HG03064 (cell line): Measurements from ENCODE around the gene MTG2.

ENCODE experiments used
- ATAC-seq: cut with Tn5 transposase; IDR thresholded peaks from one replicate; pipeline ENCODE4 v1.9.1; 2021; ENCODE audit warnings: low read depth; ENCODE audit not compliant: unreplicated experiment

MTG2 gene

DNA sequence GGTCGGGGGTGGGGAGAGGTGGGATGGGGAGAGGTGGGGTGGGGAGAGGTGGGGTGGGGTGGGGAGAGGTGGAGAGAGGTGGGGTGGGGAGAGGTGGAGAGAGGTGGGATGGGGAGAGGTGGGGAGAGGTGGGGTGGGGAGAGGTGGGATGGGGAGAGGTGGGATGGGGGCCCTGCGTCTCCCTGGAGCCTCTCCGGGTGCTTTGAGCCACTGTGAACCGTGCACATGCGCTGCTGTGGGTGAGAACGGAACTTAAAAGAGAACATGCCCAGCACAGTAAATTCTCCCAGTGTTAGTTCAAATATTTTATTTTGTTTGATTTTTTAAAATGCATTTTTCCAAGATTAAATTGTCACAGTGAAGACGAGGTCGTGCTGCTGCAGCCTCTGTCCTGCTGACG lies 22.6 kb upstream of the MTG2 start:
- no peak for ATAC-seq

DNA sequence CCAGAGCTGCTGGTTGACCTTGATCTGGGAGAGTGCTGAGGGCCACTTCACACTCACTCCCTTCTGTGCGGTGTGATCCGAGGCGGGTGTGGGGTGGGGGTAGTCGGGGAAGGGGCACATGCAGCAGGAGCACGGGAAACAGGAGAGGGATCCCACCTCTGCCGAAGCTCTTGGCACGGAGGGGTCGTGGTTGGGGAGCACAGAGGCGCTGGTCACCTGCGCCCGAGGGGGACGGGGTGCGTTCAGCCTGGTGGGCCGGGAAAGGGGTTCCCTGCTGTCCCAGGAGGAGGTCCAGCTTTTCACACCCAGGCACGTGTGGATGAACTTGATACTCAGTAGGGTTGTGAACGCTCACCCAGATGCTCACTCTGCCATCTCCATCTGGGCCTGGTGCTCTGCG lies 22.0 kb upstream of the MTG2 start:
- ATAC-seq, result no peak

DNA sequence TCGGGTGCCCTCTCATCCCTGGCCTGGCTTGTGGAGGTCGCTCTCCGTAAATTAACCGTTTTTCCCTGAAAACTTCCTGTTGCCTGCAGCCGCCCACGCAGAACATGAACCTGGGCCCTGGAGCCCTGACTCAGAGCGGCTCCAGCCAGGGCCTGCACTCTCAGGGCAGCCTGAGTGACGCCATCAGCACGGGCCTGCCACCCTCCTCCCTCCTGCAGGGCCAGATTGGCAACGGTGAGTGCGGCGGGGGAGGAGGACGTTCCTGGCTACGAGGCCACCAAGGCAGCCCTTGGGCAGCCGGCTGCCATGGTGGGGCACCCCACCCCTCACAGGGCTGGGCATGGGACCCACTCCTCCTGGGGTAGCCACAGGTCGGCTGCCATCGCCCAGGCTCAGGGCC lies 21.5 kb upstream of the MTG2 start:
- no peak for ATAC-seq

DNA sequence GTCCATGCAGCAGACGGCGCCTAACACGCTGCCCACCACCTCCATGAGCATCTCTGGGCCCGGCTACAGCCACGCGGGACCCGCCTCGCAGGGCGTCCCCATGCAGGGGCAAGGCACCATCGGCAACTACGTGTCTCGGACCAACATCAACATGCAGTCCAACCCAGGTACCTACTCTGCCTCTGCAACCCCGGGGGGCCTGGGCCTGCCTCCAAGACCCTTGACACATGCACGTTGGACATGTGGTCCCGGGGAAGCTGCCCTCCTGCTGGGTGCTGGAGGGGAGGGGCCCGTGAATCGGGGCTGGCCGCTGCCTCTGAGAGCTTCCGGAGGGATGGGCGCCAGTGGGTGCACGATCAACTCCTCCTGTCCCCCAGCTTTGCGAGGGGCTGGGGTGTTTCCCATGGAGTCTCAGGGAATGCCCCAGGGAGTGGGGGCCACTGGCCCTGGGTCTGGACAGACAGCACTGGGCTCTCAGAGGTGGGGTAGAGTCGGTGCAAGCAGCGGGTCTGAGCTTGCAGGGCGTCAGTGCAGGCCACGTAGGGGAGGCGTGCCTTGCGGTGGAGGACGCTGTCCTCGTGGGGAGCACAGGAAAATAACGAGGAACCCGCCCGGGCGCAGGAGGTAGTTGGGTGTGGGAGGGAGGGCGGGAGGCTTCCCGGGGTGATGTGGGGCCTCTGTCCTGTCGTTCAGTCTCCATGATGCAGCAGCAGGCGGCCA lies 19.9 kb upstream of the MTG2 start:
- no peak for ATAC-seq

DNA sequence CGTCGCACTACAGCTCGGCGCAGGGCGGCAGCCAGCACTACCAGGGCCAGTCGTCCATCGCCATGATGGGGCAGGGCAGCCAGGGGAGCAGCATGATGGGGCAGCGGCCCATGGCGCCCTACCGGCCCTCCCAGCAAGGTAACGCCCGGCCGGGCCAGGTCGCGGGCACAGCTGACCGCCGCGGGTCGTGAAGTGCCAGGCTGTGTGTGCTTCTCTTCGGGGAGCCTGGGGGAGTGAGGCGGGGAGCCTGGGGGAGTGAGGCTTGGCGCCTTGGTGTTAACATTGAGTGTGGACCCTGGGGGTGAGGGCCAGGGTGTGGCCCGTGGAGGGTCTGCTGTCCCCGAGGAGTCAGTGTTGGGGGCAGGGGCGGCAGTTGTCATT lies 19.4 kb upstream of the MTG2 start:
- ATAC-seq, result no peak

DNA sequence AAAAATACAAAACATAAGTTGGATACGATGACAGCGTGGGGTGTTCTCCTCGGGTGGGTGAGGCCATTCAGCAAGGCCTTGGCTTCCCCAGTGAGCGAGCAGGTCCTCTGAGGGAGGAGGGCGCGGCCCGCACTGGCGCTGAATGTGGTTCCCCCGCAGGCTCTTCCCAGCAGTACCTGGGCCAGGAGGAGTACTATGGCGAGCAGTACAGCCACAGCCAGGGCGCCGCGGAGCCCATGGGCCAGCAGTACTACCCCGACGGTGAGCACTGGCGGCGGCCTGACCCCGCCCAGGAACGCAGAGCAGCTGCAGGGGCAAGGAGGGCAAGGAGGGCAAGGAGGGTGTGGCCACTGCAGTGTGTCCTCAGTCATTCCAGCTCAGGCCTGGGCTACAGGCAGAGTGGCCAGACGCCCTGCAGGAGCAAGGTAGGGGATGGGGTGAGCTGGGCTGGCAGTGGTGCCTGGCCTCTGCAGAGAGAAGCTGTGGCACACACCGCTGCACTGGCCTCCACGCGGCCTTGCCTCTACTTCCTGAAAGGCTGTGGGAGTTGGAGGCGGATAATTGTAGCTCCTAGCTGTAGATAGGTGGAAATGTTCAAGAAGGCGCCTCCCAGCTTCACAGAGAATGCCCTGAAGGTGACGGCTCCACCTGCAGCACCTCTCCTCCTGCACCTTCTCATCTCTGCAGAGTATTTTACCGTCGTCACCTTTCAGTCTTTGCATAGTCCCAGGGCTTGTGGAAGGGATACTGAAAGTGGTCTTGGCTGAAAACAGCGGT lies 18.7 kb upstream of the MTG2 start:
- ATAC-seq, result no peak

DNA sequence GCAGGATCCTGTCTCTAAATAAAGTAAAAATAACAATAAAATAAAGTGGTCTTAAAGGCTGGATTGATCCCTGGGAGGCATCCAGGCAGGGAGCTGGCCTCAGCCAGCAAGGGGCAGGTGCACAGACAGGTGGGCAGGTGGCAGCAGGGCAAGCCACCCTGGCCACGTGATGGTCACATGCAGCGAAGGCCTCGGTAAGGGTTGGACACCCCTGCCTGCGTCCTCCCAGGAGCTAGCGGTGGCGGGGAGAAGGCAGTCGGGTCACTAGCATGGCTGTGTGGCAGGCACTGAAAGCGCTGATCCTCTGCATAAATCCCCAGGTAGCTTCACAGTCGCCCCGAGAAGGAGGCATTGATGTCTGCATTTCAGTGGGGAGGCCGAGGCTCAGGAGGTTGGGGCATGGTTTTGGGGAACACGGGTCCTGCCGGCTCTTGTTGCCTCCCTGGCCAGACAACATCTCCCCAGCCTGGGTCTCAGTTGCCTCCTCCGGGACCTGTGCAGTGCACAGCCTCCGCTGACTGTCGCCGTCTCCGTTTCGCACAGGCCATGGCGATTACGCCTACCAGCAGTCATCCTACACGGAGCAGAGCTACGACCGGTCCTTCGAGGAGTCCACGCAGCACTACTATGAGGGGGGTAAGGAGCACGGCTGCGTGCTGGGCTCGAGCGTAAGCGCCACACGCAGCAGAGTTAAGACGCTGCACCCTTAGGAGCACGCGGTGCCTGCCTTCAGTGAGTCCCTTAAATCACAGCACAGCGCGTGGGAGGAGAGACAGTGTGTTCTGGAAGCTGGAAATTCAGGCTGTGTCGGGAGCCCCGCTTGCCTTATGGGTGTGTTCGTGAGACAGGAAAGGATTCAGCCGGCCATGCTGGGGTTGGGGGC lies 17.7 kb upstream of the MTG2 start:
- ATAC-seq, result no peak

DNA sequence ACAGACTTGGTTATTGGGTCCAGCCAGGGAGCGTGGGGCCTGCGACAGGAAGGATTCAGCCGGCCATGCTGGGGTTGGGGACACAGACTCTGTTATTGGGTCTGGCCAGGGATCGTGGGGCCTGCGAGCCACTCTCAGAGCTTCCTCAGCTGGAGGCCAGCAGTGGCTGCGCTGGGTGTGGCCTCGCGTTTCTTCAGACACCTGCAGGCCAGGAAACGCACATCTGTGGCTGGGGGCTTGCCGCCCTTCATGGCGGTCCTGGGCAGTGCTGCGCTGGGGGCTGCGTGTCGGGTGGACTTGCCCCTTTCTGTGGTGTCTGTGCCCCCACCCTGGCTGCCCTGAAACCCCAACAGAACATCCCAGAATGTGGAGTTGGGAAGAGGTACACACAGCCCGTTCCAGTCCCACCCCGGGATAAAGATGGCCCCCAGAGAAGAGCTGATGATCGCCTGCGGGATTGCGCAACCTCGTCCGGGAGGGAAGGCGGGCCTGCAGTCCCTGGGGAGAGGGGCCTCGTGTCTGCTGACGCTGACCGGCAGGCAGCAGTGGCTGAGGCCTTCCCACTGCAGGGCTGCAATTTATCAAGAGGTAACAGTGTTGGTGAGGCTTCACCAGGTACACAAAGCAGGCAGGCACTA lies 16.9 kb upstream of the MTG2 start:
- no peak for ATAC-seq

DNA sequence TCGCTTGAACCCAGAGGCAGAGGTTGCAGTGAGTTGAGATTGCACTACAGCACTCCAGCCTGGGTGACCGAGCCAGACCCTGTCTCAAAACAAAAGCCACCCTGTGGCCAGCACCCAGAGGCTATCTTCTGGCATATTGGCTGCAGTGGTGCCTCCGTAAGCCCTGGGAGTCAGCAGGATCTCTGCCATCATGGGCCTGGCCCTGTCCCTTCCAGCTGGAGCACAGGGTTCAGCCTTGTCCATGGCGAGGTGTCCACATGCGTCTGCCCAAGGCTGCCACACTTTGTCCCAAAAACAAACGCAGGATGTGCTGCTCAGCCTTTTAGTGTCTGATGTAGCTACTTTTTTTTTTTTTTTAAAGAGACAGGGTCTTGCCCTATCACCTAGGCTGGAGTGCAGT lies 15.4 kb upstream of the MTG2 start:
- ATAC-seq, result no peak

DNA sequence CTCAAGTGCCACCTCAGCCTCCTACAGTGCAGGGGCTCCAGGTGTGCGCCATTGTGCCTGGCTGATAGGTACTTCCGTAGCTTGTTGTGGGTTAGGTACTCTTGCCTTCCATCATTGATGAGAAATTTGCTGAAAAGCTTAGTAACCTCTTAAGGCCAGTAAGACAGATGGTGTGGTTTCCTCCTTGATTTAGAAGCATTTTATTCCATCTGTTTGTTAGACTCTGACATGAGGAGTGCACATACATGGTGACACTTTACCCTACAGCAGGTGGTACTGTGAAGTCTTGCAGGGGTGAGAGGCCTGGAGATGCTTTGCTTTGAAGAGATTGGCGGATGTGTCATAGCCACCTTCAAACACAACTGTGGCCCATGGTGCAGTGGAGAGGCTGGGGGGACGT lies 14.8 kb upstream of the MTG2 start:
- ATAC-seq, result no peak

DNA sequence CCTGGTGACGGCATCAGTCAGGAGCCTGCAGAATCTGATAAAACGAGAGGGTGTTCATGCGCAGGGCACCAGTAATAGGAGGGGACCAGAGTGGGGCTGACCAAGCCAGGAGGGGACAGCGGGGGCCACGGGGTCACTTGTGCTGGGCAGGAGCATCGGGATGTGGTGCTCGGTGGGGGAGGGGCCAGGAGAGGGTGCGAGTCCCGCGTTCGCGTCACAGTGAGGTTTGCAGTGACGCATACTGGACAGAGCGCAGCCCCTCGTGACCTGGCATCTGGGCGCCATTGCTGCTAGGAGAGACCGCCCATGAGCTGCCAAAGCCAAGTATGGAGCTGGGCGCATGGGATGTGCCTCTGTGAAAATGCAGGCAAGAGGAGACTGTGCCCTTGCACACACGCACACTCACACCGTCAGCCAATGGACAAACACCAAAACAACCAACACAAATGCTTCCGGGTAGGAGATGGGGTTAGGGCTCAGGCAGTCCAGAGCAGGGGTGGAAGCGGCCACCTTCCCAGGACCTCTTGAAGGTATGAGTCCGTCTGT lies 13.9 kb upstream of the MTG2 start:
- no peak for ATAC-seq

DNA sequence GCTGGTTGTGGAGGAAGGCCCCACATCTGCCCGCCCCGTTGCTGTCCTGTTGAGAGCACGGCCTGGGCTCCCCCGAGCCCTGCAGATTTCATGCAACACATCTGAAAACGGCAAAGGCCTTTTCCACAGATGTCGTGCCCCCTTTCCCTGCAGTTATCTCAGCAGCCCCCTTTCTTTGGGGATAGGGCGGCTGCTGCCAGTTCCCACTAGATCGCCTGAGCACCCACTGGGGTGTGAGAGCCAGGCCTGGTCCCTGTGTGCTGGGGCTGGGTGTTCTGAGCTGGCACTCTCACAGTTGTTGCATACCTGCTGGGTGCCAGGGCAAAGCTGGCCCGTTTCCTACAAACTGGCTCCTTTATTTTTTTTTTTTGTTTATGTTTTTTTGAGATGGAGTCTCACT lies 12.3 kb upstream of the MTG2 start:
- no peak for ATAC-seq

DNA sequence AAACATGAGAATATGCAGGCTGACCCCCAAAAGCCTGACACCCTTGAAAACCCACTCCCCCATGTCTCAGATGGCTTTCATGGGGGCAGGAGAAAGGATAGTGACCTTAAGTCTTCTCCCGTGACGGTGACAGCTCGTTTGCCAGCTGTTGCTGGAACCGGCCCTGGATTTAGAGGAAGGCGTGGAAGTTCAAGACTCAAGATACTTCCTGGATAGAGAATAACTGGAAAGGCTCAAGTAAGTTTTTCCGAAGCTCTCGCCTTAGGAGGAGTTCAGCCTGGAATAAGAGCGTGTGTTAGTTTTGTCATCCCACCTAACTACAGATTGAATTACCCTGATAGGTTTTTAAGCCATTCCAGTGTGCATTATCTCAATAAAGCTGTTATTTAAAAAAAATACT lies 11.6 kb upstream of the MTG2 start:
- no peak for ATAC-seq

DNA sequence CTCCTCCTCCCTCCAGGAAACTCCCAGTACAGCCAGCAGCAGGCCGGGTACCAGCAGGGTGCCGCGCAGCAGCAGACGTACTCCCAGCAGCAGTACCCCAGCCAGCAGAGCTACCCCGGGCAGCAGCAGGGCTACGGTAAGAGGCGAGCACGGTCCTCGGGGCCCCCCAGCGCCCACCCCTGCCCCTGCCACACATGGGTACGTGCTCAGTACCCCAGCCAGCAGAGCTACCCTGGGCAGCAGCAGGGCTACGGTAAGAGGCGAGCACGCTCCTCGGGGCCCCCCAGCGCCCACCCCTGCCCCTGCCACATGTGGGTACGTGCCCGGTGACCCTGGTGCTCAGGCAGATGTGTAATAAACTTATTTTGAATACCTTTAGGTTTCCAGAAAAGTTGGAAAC lies 10.2 kb upstream of the MTG2 start:
- ATAC-seq, result no peak

DNA sequence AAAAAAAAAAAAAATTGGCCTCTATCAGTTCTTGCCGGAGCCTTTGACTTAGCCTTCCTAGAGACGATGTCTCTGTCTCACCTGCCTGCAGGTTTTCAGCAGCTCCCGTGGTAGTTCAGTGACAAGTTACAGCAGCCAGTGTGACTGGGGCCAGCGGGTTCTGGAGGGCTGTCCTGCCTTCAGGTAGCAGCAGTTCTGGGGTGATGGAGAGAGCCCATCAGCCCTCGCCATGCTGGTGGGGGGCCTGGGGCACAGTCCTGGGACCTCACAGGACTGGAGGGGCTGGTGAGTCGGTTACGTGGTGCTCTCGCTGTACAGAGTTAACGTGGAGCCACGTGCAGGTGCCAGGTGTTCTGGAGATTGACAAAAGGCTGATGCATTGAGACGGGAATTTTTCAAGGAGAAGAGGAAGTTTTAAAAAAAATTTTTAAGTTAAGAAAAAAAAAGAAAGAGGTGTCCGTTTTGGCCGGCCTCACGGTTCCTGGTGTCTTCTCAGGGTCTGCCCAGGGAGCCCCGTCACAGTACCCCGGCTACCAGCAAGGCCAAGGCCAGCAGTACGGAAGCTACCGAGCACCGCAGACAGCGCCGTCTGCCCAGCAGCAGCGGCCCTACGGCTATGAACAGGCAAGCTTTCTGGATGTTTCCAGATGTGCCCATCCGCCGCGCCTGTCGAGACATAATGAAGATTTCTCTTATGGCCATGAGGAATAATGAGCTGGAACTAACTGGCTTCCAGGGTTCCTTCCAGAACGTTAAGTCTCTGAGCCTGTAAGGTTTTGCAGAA lies 8.6 kb upstream of the MTG2 start:
- ATAC-seq, result no peak

DNA sequence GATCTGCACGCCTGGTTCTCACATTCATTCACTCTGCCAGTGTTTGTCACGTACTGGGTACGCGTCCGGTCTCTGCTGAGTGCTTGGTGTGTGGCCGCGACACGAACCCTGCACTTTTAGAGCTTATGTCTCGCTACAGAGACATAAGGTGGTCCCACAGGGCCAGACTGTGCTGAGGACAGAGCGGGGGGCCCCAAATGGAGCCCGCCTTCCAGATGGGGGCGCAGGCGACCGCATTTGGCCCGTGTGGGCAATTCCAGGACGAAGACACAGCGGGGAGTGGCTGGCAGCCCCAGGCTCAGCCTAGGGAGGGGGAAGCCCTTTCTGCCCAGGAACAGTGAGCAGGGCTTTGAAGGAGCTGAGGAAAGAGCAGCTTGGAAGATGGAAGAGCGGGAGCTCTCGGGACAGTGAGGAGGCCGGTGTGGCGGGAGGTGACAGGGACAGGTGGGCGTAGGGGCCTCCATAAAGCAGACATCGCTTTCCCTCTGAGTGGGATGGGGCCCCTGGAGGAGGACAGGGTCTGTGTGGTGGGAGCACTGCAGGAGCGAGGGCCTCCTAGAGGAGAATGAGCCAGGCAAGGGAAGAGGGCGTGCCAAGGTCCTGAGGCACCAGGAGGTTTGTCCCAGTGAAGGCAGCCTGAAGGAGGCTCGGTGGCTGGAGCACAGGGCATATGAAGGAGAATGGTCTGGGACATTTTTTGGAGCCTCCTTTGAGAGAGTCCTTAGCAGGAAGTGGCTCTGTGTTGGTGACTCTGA lies 7.8 kb upstream of the MTG2 start:
- ATAC-seq, result no peak

DNA sequence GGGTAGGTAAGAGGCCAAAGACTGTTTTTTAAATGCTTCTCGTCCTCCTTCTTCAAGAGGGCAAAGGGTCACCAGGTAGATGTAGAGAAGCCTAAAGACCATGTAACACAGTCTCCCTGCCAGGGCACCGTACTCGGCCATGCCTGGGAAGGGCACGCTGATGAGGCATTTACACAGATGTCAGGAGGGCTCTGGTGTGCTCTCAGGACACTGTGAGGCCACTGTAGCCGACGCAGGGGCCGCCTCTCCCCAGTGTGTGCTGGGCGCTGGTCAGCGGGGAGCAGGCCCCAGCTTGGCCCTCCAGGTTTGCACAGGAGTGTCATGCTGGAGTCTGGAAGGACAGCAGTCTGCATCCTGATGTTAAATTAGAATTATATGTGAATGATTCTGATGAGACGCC lies 7.1 kb upstream of the MTG2 start:
- no peak for ATAC-seq

DNA sequence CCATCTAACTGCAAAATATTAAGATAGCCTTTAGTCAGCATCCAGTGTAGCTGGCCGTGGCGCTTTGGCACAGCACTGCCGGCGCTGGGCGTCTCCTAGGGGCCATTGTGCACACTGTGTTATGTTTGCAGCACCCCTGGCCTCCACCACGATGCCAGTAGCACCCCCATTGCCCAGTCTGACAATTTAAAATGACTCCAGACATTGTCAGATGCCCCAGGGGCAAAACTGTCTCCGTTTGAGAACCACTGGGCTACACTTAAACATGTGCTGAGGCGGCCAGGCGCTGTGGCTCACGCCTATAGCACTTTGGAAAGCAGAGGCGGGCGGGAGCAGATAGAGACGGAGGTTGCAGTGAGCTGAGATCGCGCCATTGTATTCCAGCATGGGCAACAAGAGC lies 6.0 kb upstream of the MTG2 start:
- ATAC-seq, result no peak

DNA sequence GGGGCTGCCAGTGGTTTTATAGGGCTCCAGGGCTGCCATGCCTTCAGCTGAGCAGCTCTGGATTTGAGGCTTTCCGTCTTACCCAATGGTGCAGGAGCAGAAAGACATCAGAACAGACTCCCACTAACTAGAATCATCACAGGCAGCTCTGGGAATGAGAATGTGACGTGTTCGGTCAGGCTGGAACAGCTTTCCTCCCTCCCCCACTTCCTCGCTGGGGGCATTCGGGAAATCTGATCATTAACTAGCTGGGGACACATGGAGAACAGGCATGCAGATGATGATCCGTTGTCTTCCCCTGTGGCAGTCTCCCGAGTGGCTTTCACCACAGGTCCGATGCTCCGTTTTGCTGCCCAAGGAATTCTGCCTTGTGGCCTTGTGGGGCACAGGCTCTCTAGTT lies 5.5 kb upstream of the MTG2 start:
- ATAC-seq, result no peak
